Measurements from ENCODE around the gene AKNAD1.

Gene AKNAD1

GRCh38 chr1:108854221-108855019 lies 2.5 kb downstream of the AKNAD1 start:
- no peak overlapping the region for H3K4me3 ChIP-seq (ENCODE audit: low read depth, low read length)
- no peak for TF ChIP-seq CTCF (IDR thresholded peaks at IDR 0.05; ENCODE audit: insufficient read depth, low read depth, low read length, missing control alignments)
- no peak for DNase-seq (ENCODE audit: low read depth)

- DNase-seq (ENCODE audit: low read depth) = no peak
- H3K4me3 ChIP-seq (ENCODE audit: low read depth, low read length) = no peak overlapping the region
- TF ChIP-seq CTCF (IDR thresholded peaks at IDR 0.05; ENCODE audit: insufficient read depth, low read depth, low read length, missing control alignments) = no peak
These were observed 4.5 kb downstream of the AKNAD1 start for GRCh38 chr1:108852221-108852975.

- no peak for TF ChIP-seq CTCF (IDR thresholded peaks at IDR 0.05; ENCODE audit: insufficient read depth, low read depth, low read length, missing control alignments)
These were observed 5.3 kb downstream of the AKNAD1 start for GRCh38 chr1:108851567-108851966.

GRCh38 chr1:108850929-108851328 lies 6.0 kb downstream of the AKNAD1 start:
- DNase-seq (ENCODE audit: low read depth) = no peak
- no peak for TF ChIP-seq CTCF (IDR thresholded peaks at IDR 0.05; ENCODE audit: insufficient read depth, low read depth, low read length, missing control alignments)

More at GRCh38 chr1:108851567-108851966, 5.3 kb downstream of the AKNAD1 start:
- no peak overlapping the region for H3K4me3 ChIP-seq (ENCODE audit: low read depth, low read length)
- DNase-seq (ENCODE audit: low read depth) = no peak

GRCh38 chr1:108848806-108849205 lies 8.1 kb downstream of the AKNAD1 start:
- no peak for TF ChIP-seq CTCF (IDR thresholded peaks at IDR 0.05; ENCODE audit: insufficient read depth, low read depth, low read length, missing control alignments)
- no peak for DNase-seq (ENCODE audit: low read depth)
- no peak overlapping the region for H3K4me3 ChIP-seq (ENCODE audit: low read depth, low read length)

More at GRCh38 chr1:108850929-108851328, 6.0 kb downstream of the AKNAD1 start:
- no peak overlapping the region for H3K4me3 ChIP-seq (ENCODE audit: low read depth, low read length)

- DNase-seq (ENCODE audit: low read depth) = no peak
- H3K4me3 ChIP-seq (ENCODE audit: low read depth, low read length) = no peak overlapping the region
- TF ChIP-seq CTCF (IDR thresholded peaks at IDR 0.05; ENCODE audit: insufficient read depth, low read depth, low read length, missing control alignments) = no peak
These were observed 9.4 kb downstream of the AKNAD1 start for GRCh38 chr1:108847494-108847893.

All from GM12865 (cell line).